Sigmoid colon (tissue), 7 donors: Measurements from ENCODE around the gene MAGI2. TPM values are rescaled to one million over a fixed set of nuclear protein-coding genes. Genes with fewer than 3 reads are reported as not detected.

Experiments
- DNase-seq: peaks from one replicate; pipeline ENCODE4 v3.0.0-alpha.2; 2019
- H3K27ac ChIP-seq, 4 donors: fragments of 200-600 bp; sonication (generic); one replicate each; pipeline ENCODE4 v1.5.1; 2016 to 2019; ENCODE audit warnings: mild to moderate bottlenecking in 1 of 4
- H3K27me3 ChIP-seq, 3 donors: fragments of 200-600 bp; sonication (generic); one replicate each; pipeline ENCODE4 v1.5.1; 2019; ENCODE audit warnings: mild to moderate bottlenecking in 1 of 3
- H3K36me3 ChIP-seq, 4 donors: fragments of 200-600 bp; sonication (generic); one replicate each; pipeline ENCODE4 v1.5.1; 2016 to 2019
- H3K4me1 ChIP-seq, 4 donors: fragments of 200-600 bp; sonication (generic); one replicate each; pipeline ENCODE4 v1.5.1; 2017 to 2019
- H3K4me3 ChIP-seq, 4 donors: fragments of 200-600 bp; sonication (generic); one replicate each; pipeline ENCODE4 v1.5.1; 2017 to 2019; ENCODE audit warnings: mild to moderate bottlenecking in 2 of 4, moderate library complexity in 1 of 4
- H3K9me3 ChIP-seq, 4 donors: fragments of 200-600 bp in 3 of 4; sonication (generic) in 3 of 4; one replicate each; pipeline versions ENCODE4 v1.5.1 to v1.6.1; 2013 to 2019
- CTCF ChIP-seq, 4 experiments: fragments of 450-650 bp in 3 of 4; fragments of 200-600 bp in 1 of 4; IDR thresholded peaks; one replicate each; pipeline ENCODE4 v1.5.1; 2016 to 2019; ENCODE audit warnings: antibody characterized with exemption in 4 of 4, mild to moderate bottlenecking in 3 of 4, moderate library complexity in 2 of 4
- EP300 ChIP-seq, 4 donors: sonication (generic); formaldehyde crosslinking; IDR thresholded peaks; one replicate each; pipeline ENCODE4 v1.6.1; 2017; ENCODE audit warnings: antibody characterized with exemption in 4 of 4
- POLR2A ChIP-seq, 2 donors: fragments of 450-650 bp; IDR thresholded peaks; one replicate each; pipeline ENCODE4 v1.6.1; 2016; ENCODE audit warnings: antibody characterized with exemption in 2 of 2, mild to moderate bottlenecking in 2 of 2, moderate library complexity in 2 of 2
- POLR2AphosphoS5 ChIP-seq, 4 donors: sonication (generic); formaldehyde crosslinking; IDR thresholded peaks; one replicate each; pipeline ENCODE4 v1.6.1; 2017; ENCODE audit warnings: antibody characterized with exemption in 4 of 4
- WGBS, 2 donors: extraction: QIAGEN DNeasy Blood & Tissue Kit; methylation state at CpG; one replicate each; pipeline ENCODE4 v1.1.7; 2013; 5-methylcytosine and 5-hydroxymethylcytosine counted together
- intact Hi-C: fragments of 100-400 bp; cut with DNase I; formaldehyde crosslinking; loops from one replicate; pipeline ENCODE4 v1.15.1; 2023
- polyA plus RNA-seq, 3 donors: library from polyadenylated mRNA; stranded (reverse); fragments of 200-250 nt; gene quantifications; one replicate each; pipeline ENCODE4 v1.2.3, GENCODE V29; 2013
- total RNA-seq, 4 donors: library from RNA; depleted of rRNA; stranded (reverse); fragments of >200 nt; gene quantifications; one replicate each; pipeline ENCODE4 v1.1.0, GENCODE V29; 2016
- donor health status: healthy with polysubstance abuse.
- donor health status: Bipolar disorder and iron deficiency.
- donor health status: healthy.

Gene MAGI2
- total and polyA plus RNA-seq, 7 donors, result 0.69 to 26.9 (median 14.7) TPM

GRCh38 chr7:78845155-78845554, 608.3 kb downstream of the MAGI2 start:
- TF ChIP-seq EP300 (IDR thresholded peaks at IDR 0.05), result no peak
- TF ChIP-seq POLR2AphosphoS5 (IDR thresholded peaks at IDR 0.05), result no peak
- no peak for TF ChIP-seq CTCF (IDR thresholded peaks at IDR 0.05)
- no peak for TF ChIP-seq POLR2A (IDR thresholded peaks at IDR 0.05)
- Histone ChIP-seq H3K9me3 (no peaks in the 10 kb centered on the region), H3K4me3 (no peak overlapping the region), H3K36me3 (no peaks in the 10 kb centered on the region), H3K27me3 (no peaks in the 10 kb centered on the region), H3K4me1 (no peaks in the 10 kb centered on the region), H3K27ac (no peak overlapping the region)
- WGBS, 2 donors, result 22 to 42% methylated on average over 1 of the region's 1 CpG
- intact Hi-C loops, result no loop called here
- DNase-seq, result no peak

- no peak for DNase-seq
- WGBS, 2 donors, result 4 to 80% methylated on average over 2 of the region's 2 CpGs
- no peak for TF ChIP-seq POLR2AphosphoS5 (IDR thresholded peaks at IDR 0.05)
Observed at GRCh38 chr7:78842068-78842467, 611.4 kb downstream of the MAGI2 start.

GRCh38 chr7:78835897-78836296, 617.6 kb downstream of the MAGI2 start:
- no peaks in the 10 kb centered on the region for H3K27me3 ChIP-seq
- no peak for DNase-seq
- no peak overlapping the region for H3K27ac ChIP-seq
- WGBS, 2 donors, result 85 to 91% methylated on average over 5 of the region's 5 CpGs
- no peaks in the 10 kb centered on the region for H3K9me3 ChIP-seq
- TF ChIP-seq POLR2AphosphoS5 (IDR thresholded peaks at IDR 0.05) (no peak), CTCF (IDR thresholded peaks at IDR 0.05) (no peak), POLR2A (IDR thresholded peaks at IDR 0.05) (no peak)
- intact Hi-C loops, result no loop called here
- no peaks in the 10 kb centered on the region for H3K4me1 ChIP-seq
- H3K4me3 ChIP-seq, result no peak overlapping the region
- H3K36me3 ChIP-seq, result no peaks in the 10 kb centered on the region

More at GRCh38 chr7:78842068-78842467, 611.4 kb downstream of the MAGI2 start:
- H3K9me3 ChIP-seq, result no peaks in the 10 kb centered on the region
- H3K27me3 ChIP-seq, result no peaks in the 10 kb centered on the region
- intact Hi-C loops, result no loop called here
- no peak overlapping the region for H3K27ac ChIP-seq
- H3K36me3 ChIP-seq, result no peaks in the 10 kb centered on the region
- H3K4me3 ChIP-seq, result no peak overlapping the region
- no peaks in the 10 kb centered on the region for H3K4me1 ChIP-seq

- no peaks in the 10 kb centered on the region for H3K36me3 ChIP-seq
- H3K27ac ChIP-seq, result no peak overlapping the region
- H3K4me3 ChIP-seq, result no peak overlapping the region
- no peak for DNase-seq
- no peaks in the 10 kb centered on the region for H3K9me3 ChIP-seq
- 57 to 87% methylated on average over 1 of the region's 1 CpG for WGBS, 2 donors
- no peaks in the 10 kb centered on the region for H3K27me3 ChIP-seq
- TF ChIP-seq EP300 (IDR thresholded peaks at IDR 0.05) (no peak), POLR2A (IDR thresholded peaks at IDR 0.05) (no peak), POLR2AphosphoS5 (IDR thresholded peaks at IDR 0.05) (no peak), CTCF (IDR thresholded peaks at IDR 0.05) (no peak)
- intact Hi-C loops, result no loop called here
- H3K4me1 ChIP-seq, result no peaks in the 10 kb centered on the region
Observed at GRCh38 chr7:78828317-78828716, 625.1 kb downstream of the MAGI2 start.

GRCh38 chr7:78803501-78804127, 649.9 kb downstream of the MAGI2 start:
- DNase-seq, result no peak
- H3K9me3 ChIP-seq, result peaks cover 0 to 7% (median 0%) of the 10 kb centered on the region in 4 donors
- no peaks in the 10 kb centered on the region for H3K36me3 ChIP-seq
- TF ChIP-seq POLR2A (IDR thresholded peaks at IDR 0.05), result no peak
- TF ChIP-seq CTCF (IDR thresholded peaks at IDR 0.05), result no peak
- no peak for TF ChIP-seq EP300 (IDR thresholded peaks at IDR 0.05)
- no peak for TF ChIP-seq POLR2AphosphoS5 (IDR thresholded peaks at IDR 0.05)
- H3K27ac ChIP-seq, result no peak overlapping the region
- intact Hi-C loops, result no loop called here
- WGBS, 2 donors, result 85 to 86% methylated on average over 4 of the region's 4 CpGs
- no peaks in the 10 kb centered on the region for H3K4me1 ChIP-seq
- no peaks in the 10 kb centered on the region for H3K27me3 ChIP-seq
- no peak overlapping the region for H3K4me3 ChIP-seq
